Astrocyte of the spinal cord (primary cell): ENCODE data around the gene TTLL8.

ENCODE experiments used
- DNase-seq: peaks from one replicate; pipeline ENCODE4 v3.0.0; 2011; ENCODE audit warnings: low read depth, low spot score
- H3K4me3 ChIP-seq: 2 replicates; pipeline ENCODE4 v1.5.1; 2011; ENCODE audit warnings: low read depth, mild to moderate bottlenecking, low read length, moderate library complexity
- in situ Hi-C: cut with HindIII; loops from 2 replicates; pipeline ENCODE4 v1.10.0; 2017; ENCODE audit warnings: low sequenced_read_pairs
- TF ChIP-seq, protein P1 (sequence below): IDR thresholded peaks from 2 replicates; pipeline ENCODE4 v1.5.1; 2012; ENCODE audit warnings: low read depth, mild to moderate bottlenecking, low read length, inconsistent platforms

TTLL8 gene

DNA sequence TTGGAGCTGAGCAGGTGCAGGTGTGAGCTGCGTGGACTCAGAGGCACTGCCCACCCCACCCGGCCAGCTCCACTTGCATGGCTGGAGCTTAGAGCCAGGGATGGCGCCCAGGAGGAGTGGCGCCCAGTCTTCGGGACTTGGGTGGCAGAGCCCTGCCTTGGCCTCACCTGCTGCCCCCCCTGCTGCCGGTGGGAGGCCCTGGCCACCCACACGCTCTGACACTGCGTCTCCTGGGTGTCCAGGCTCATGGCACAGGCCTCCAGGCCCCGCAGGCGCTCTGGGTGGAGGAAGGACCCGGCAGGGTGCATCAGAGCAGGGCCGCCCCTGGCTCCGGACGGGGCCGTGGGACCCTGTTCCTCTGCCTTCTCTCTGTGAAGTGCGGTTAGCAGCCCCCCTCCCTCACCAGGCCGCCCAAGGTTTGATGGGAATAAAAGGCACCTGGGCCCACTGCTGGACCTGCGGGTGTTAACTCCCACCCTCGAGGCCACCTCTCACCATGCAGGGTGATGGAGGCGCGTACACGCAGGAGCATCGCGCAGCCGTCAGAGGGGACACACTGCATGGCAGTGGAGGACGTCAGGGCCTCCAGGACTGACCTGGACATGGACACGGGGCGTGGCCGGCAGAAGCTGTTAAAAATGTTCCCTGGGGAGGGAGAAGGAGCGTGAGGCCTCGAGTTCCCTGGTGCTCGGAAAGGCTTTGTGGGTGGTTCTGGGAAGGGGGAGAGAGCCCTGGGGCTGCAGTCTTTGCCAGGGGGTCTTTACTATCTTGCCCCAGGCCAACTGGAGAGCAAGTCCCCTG is 57.3 kb downstream of the TTLL8 start:
- DNase-seq: no peak
- H3K4me3 ChIP-seq: no peak overlapping the region
- TF ChIP-seq, protein P1, sequence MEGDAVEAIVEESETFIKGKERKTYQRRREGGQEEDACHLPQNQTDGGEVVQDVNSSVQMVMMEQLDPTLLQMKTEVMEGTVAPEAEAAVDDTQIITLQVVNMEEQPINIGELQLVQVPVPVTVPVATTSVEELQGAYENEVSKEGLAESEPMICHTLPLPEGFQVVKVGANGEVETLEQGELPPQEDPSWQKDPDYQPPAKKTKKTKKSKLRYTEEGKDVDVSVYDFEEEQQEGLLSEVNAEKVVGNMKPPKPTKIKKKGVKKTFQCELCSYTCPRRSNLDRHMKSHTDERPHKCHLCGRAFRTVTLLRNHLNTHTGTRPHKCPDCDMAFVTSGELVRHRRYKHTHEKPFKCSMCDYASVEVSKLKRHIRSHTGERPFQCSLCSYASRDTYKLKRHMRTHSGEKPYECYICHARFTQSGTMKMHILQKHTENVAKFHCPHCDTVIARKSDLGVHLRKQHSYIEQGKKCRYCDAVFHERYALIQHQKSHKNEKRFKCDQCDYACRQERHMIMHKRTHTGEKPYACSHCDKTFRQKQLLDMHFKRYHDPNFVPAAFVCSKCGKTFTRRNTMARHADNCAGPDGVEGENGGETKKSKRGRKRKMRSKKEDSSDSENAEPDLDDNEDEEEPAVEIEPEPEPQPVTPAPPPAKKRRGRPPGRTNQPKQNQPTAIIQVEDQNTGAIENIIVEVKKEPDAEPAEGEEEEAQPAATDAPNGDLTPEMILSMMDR: no peak
- in situ Hi-C loops: no loop called here

DNA sequence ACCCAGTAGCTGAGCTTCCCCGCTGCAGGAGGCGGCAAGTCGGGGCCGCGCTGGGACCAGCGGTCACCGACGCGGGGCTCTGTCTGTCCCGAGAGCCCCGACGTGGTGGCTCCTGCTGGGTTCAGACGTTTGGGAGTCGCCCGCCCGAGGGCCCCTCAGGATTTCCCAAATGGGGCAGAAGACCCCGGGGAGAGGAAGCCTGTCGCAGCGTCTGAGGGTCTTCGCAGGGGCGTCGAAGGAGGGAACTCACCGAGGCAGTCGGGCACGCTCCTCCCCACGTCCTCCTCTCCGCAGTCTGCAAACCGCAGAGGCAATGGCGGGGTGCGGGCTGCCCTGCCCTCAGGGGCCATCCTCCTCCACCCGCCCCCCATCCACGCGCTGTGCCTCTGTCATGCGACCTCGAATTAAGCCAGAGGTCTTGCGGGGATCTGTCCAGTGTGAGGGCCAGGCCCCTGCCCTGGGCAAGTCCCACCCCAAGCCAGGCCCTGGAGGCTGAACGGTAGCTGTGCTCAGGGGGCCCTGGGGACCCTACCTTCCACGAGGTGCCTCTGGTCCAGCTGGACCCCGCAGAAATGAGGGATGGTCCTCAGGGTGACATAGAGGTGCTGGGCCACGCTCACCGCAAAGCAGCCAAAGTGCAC is 58.0 kb downstream of the TTLL8 start:
- no peak for DNase-seq
- in situ Hi-C loops: no loop called here
- no peak overlapping the region for H3K4me3 ChIP-seq
- TF ChIP-seq, protein P1: no peak

DNA sequence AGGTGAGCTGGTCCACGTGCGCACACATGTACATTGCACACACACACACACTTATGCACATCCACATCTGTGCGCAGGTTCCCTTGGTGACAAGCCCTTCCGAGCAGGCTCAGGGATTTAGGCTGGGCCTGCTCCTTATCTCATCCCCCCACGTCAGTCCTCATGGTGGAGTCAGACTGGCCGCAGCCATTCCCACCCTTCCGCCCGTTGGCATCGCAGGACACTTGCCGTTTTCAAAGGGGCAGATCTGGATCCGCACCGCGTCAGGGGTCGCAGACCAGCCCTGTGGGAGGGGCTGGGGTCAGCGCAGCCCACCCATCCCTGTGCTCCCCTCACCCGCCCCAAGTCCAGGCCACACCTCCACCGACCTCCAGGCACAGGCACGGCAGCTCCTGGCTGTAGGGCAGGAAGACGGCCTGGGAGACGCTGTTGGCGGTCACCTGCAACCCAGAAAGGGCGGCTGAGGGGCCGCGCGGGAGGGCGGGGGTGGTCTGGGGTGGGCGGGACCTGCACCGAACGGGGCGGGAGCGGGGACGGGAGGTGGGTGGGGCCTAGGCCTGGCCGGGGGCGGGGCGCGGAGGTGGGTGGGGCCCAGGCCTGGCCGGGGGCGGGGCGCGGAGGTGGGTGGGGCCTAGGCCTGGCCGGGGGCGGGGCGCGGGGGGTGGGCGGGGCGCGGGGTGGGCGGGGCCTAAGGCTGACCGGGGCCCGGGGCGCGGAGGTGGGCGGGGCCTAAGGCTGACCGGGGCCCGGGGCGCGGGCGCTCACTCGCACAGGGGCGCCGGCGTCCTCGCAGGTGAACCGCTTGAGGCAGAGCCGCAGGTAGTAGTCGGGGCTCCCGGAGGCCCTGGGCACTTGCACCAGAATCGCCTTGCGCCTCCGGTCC is 58.8 kb downstream of the TTLL8 start:
- TF ChIP-seq, protein P1: no peak
- in situ Hi-C loops: no loop called here
- DNase-seq: no peak
- H3K4me3 ChIP-seq: no peak overlapping the region

DNA sequence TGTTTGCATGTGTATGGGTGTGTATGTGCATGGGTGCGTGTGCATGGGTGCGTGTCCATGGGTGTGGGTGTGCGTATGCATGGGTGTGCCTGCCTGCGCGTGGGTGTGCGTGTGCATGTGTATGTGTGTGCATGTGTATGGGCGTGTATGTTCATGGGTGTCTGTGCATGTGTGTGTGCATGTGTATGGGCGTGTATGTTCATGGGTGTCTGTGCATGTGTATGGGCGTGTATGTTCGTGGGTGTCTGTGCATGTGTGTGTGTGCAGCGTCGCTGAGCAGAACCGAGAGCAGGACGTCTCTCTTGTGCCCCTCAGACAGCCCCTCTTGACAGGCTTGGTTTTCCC is 59.4 kb downstream of the TTLL8 start:
- in situ Hi-C loops: no loop called here
- no peak overlapping the region for H3K4me3 ChIP-seq
- no peak for DNase-seq
- TF ChIP-seq, protein P1: no peak

DNA sequence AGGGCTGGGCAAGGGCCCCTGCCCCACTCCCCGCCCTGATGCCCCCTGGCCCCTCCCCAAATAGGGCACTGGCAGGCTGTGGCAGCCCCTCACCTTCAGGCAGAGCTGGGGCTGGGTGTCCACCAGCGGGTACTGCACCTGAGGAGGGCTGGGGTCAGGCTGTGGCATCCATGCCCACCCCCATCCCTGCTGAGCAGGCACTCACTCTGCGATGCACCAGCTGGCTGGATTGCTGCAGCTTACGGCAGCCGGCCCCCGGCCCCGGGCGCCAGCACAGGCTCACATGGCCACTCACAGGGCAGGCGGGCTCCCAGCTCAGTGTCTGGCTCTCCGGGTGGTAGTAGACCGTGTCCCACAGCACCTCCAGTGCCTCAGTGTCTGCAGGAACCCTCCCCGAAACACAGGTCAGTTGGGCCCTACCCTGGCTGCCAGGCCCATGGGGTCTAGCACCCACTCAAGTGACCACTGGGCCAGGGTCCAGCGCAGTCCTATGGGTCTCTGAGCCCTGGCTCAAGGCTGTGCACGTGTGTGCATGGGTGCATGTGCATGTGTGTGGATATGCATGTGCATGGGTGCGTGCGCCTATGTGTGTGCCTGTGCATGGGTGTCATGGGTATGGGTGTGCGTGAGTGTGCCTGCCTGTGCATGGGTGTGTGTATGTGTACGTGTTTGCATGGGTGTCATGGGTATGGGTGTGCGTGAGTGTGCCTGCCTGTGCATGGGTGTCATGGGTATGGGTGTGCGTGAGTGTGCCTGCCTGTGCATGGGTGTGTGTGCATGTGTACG is 60.0 kb downstream of the TTLL8 start:
- no peak overlapping the region for H3K4me3 ChIP-seq
- no peak for DNase-seq

More for the DNA sequence above, 60.0 kb downstream of the TTLL8 start:
- in situ Hi-C loops: no loop called here
- TF ChIP-seq, protein P1: no peak
